Adrenal gland (tissue), 12 donors: ENCODE data around the gene TLR10. TPM values are rescaled to one million over a fixed set of nuclear protein-coding genes. Genes with fewer than 3 reads are reported as not detected.
"Not testable (repeated sequence)": the region's sequence is repeated elsewhere in the genome, so short reads cannot be mapped to it uniquely, and the experiment has no call there.

ENCODE experiments used
- DNase-seq, 7 donors: peaks; one replicate each; pipeline ENCODE4 v3.0.0-alpha.2; 2019 to 2020
- H3K27ac ChIP-seq, 5 donors: fragments of 200-600 bp; sonication (generic) in 4 of 5; 1 replicate in 3 of 5; 2 replicates in 2 of 5; pipeline versions ENCODE4 v1.5.1 to v1.8.0; 2016 to 2020; ENCODE audit warnings: mild to moderate bottlenecking in 1 of 5
- H3K27me3 ChIP-seq: fragments of 200-600 bp; 2 replicates; pipeline ENCODE4 v1.8.0; 2021
- H3K36me3 ChIP-seq, 2 donors: fragments of 200-600 bp; replicated peaks in 1 of 2; 1 replicate in 1 of 2; 2 replicates in 1 of 2; pipeline versions ENCODE4 v1.5.1 to v1.8.0; 2018 to 2022
- H3K4me1 ChIP-seq, 2 donors: fragments of 200-600 bp; replicated peaks in 1 of 2; 1 replicate in 1 of 2; 2 replicates in 1 of 2; pipeline versions ENCODE4 v1.5.1 to v1.8.0; 2018 to 2021
- H3K4me3 ChIP-seq, 4 donors: fragments of 200-600 bp; sonication (generic) in 3 of 4; one replicate each; pipeline ENCODE4 v1.5.1; 2016 to 2018
- H3K9me3 ChIP-seq, 3 donors: fragments of 200-600 bp; sonication (generic) in 1 of 3; replicated peaks in 1 of 3; 1 replicate in 2 of 3; 2 replicates in 1 of 3; pipeline versions ENCODE4 v1.5.1 to v1.8.0; 2016 to 2021
- CTCF ChIP-seq, 6 experiments: fragments of 450-650 bp in 4 of 6; fragments of 200-600 bp in 2 of 6; sonication (generic) in 1 of 6; IDR thresholded peaks; 1 replicate in 5 of 6; 2 replicates in 1 of 6; pipeline versions ENCODE4 v1.5.1 to v1.8.0; 2016 to 2021; ENCODE audit warnings: antibody characterized with exemption in 6 of 6, mild to moderate bottlenecking in 2 of 6, moderate library complexity in 1 of 6
- POLR2A ChIP-seq, 2 donors: fragments of 450-650 bp; IDR thresholded peaks; one replicate each; pipeline ENCODE4 v1.6.1; 2017; ENCODE audit warnings: antibody characterized with exemption in 2 of 2, mild to moderate bottlenecking in 2 of 2, moderate library complexity in 1 of 2
- WGBS, 4 donors: extraction: QIAGEN DNeasy Blood & Tissue Kit in 2 of 4; methylation state at CpG; one replicate each; pipeline versions ENCODE4 v1.1.5 to v1.1.7; 2013 to 2017; 5-methylcytosine and 5-hydroxymethylcytosine counted together
- intact Hi-C, 2 donors: fragments of 100-400 bp; cut with DNase I; formaldehyde crosslinking; loops; one replicate each; pipeline versions ENCODE4 v1.14.1 to v1.15.0; 2022 to 2023
- polyA plus RNA-seq, 3 donors: library from polyadenylated mRNA; stranded (reverse); fragments of 200-250 nt in 2 of 3; fragments of 350-450 nt in 1 of 3; fragmentation: Illumina TruSeq in 1 of 3; extraction: RNeasy Lipid Tissue Mini Kit (QIAGEN cat#74804) in 1 of 3; gene quantifications; one replicate each; pipeline ENCODE4 v1.2.3, GENCODE V29; 2013 to 2014
- total RNA-seq, 9 donors: library from RNA; depleted of rRNA in 4 of 9; stranded (reverse); fragments of >200 nt in 4 of 9; fragments of 120-200 nt in 1 of 9; fragmentation: NEBNext Ultra II Directional in 1 of 9; extraction: Animal tissue kit (Norgen Biotek cat#: 25700) in 1 of 9; gene quantifications; one replicate each; pipeline versions ENCODE4 v1.1.0 to v1.2.4, GENCODE V29; 2013 to 2023
- donor health status: healthy with polysubstance abuse.
- donor health status: Bipolar disorder and iron deficiency.
- donor health status: DM: yes; HTN: yes; CAD: no.
- donor health status: DM: no; HTN: no; CAD: no.
- donor health status: DM: no; HTN: no; CAD: no.
- donor health status: DM: yes; HTN: yes; CAD: no.

The TLR10 gene
- total and polyA plus RNA-seq, 12 donors = 0.11 to 0.60 (median 0.19) TPM; not detected in 3

GRCh38 chr4:38818441-38818976 lies 35.7 kb upstream of the TLR10 start:
- intact Hi-C loops = no loop called here
- Histone ChIP-seq H3K27me3 (no peaks in the 10 kb centered on the region), H3K4me1 (no peaks in the 10 kb centered on the region), H3K36me3 (no peaks in the 10 kb centered on the region), H3K9me3 (no peaks in the 10 kb centered on the region), H3K4me3 (no peak overlapping the region), H3K27ac (no peak overlapping the region)
- WGBS, 4 donors = 76 to 80% (median 78%) methylated on average over 5 of the region's 5 CpGs
- no peak for TF ChIP-seq CTCF (IDR thresholded peaks at IDR 0.05)
- no peak for TF ChIP-seq POLR2A (IDR thresholded peaks at IDR 0.05)
- DNase-seq = no peak

- intact Hi-C loops = no loop called here
- no peaks in the 10 kb centered on the region for H3K27me3 ChIP-seq
- 66 to 76% (median 68%) methylated on average over 3 of the region's 3 CpGs for WGBS, 4 donors
- TF ChIP-seq CTCF (IDR thresholded peaks at IDR 0.05) (no peak), POLR2A (IDR thresholded peaks at IDR 0.05) (peak in 1 of 2 donors; percentile 10)
- no peaks in the 10 kb centered on the region for H3K4me1 ChIP-seq
- peak overlapping the region; percentile 13 to 79 (median 39) for H3K27ac ChIP-seq
- no peaks in the 10 kb centered on the region for H3K9me3 ChIP-seq
- H3K36me3 ChIP-seq = no peaks in the 10 kb centered on the region
- DNase-seq = no peak
- peak overlapping the region in 1 of 4 donors; percentile 13 for H3K4me3 ChIP-seq
Measured at GRCh38 chr4:38815885-38816782, 33.3 kb upstream of the TLR10 start.

GRCh38 chr4:38814386-38814785 lies 31.6 kb upstream of the TLR10 start:
- no peak overlapping the region for H3K4me3 ChIP-seq
- 59 to 68% (median 63%) methylated on average over 3 of the region's 3 CpGs for WGBS, 4 donors
- H3K4me1 ChIP-seq = no peaks in the 10 kb centered on the region
- peak overlapping the region in 1 of 5 donors; percentile 79 for H3K27ac ChIP-seq
- TF ChIP-seq CTCF (IDR thresholded peaks at IDR 0.05) (no peak), POLR2A (IDR thresholded peaks at IDR 0.05) (no peak)
- H3K36me3 ChIP-seq = no peaks in the 10 kb centered on the region
- intact Hi-C loops = no loop called here
- H3K9me3 ChIP-seq = no peaks in the 10 kb centered on the region
- no peaks in the 10 kb centered on the region for H3K27me3 ChIP-seq
- DNase-seq = no peak

- no peaks in the 10 kb centered on the region for H3K36me3 ChIP-seq
- WGBS, 4 donors = 89 to 96% (median 91%) methylated on average over 6 of the region's 6 CpGs
Measured at GRCh38 chr4:38811297-38811696, 28.5 kb upstream of the TLR10 start.

GRCh38 chr4:38807462-38807861 lies 24.7 kb upstream of the TLR10 start:
- DNase-seq, H3K9me3 ChIP-seq, H3K27me3 ChIP-seq, intact Hi-C loops, H3K4me3 ChIP-seq, H3K36me3 ChIP-seq, H3K4me1 ChIP-seq, H3K27ac ChIP-seq: not testable (repeated sequence)
- WGBS, 4 donors = 88 to 95% (median 94%) methylated on average over 3 to 29 of the region's 29 CpGs

More at GRCh38 chr4:38811297-38811696, 28.5 kb upstream of the TLR10 start:
- Histone ChIP-seq H3K27ac (no peak overlapping the region), H3K4me3 (no peak overlapping the region), H3K4me1 (no peaks in the 10 kb centered on the region), H3K9me3 (no peaks in the 10 kb centered on the region), H3K27me3 (no peaks in the 10 kb centered on the region)
- TF ChIP-seq POLR2A (IDR thresholded peaks at IDR 0.05) = no peak
- no peak for TF ChIP-seq CTCF (IDR thresholded peaks at IDR 0.05)
- DNase-seq = no peak
- intact Hi-C loops = no loop called here

- 80 to 91% (median 83%) methylated on average over 9 of the region's 9 CpGs for WGBS, 4 donors
- intact Hi-C loops, H3K4me1 ChIP-seq, H3K36me3 ChIP-seq, H3K9me3 ChIP-seq, H3K27me3 ChIP-seq, H3K4me3 ChIP-seq, DNase-seq: not testable (repeated sequence)
- peak overlapping the region in 3 of 5 donors; percentile 35 to 76 (median 40) for H3K27ac ChIP-seq
Measured at GRCh38 chr4:38806251-38806650, 23.5 kb upstream of the TLR10 start.
